22Rv1 (cell line): ENCODE data around the gene TMEM87B.

Source experiments
- CTCF ChIP-seq: fragments of 450-650 bp; IDR thresholded peaks from 2 replicates; pipeline ENCODE4 v1.5.1; 2017; ENCODE audit warnings: mild to moderate bottlenecking
- ZFX ChIP-seq: fragments of 450-650 bp; IDR thresholded peaks from 2 replicates; pipeline ENCODE4 v1.6.1; 2017; ENCODE audit warnings: antibody characterized with exemption, borderline replicate concordance

GRCh38 chr2:112021290-112021689 lies 33.8 kb upstream of the TMEM87B start:
- TF ChIP-seq CTCF, result no peak
- TF ChIP-seq ZFX, result no peak
